Endothelial cell of umbilical vein (primary cell): ENCODE results near the gene LMAN2. TPM values are rescaled to one million over a fixed set of nuclear protein-coding genes. Genes with fewer than 3 reads are reported as not detected.

Experiments
- BruUV-seq: library from RNA; stranded (reverse); fragments of 400-500 nt; replicated peaks from 2 replicates; lab custom pipeline; 2021; lab: Mats Ljungman, UMichigan
- CTCF ChIA-PET: fragments of 300-600, 350-600 bp; sonication (Branson Sonifier 250); formaldehyde crosslinking; loops from one replicate; lab custom pipeline; 2021; ENCODE audit warnings: antibody characterized with exemption, inconsistent platforms; lab: Charles Lee
- POLR2A ChIA-PET: fragments of 300-600, 350-600 bp; sonication (Branson Sonifier 250); formaldehyde crosslinking; loops from one replicate; lab custom pipeline; 2021; ENCODE audit warnings: antibody characterized with exemption, inconsistent platforms; lab: Charles Lee
- DNase-seq: peaks from one replicate; pipeline ENCODE4 v3.0.0-alpha.2; 2011; ENCODE audit warnings: low read depth, low spot score
- FAIRE-seq: peaks from 2 replicates; lab custom pipeline; 2011; peaks lifted over from hg19 to GRCh38; lab: Jason Lieb, UNC
- H2AFZ ChIP-seq: 2 replicates; pipeline ENCODE4 v1.6.0; 2012; ENCODE audit warnings: low read depth, low read length, control low read depth, inconsistent platforms
- H3K27ac ChIP-seq: 2 replicates; pipeline ENCODE4 v1.5.1; 2011; ENCODE audit warnings: low read depth, mild to moderate bottlenecking, control low read depth, low read length, moderate library complexity; ENCODE audit not compliant: insufficient read depth
- H3K27me3 ChIP-seq, 2 experiments: 2 replicates each; pipeline versions ENCODE4 v1.6.0 to v1.6.1; 2011; ENCODE audit warnings: low read length in 2 of 2, mixed read lengths in 1 of 2; ENCODE audit not compliant: control insufficient read depth in 2 of 2, insufficient read depth in 2 of 2
- H3K36me3 ChIP-seq, 2 experiments: 2 replicates in 1 of 2; 3 replicates in 1 of 2; pipeline ENCODE4 v1.5.1; 2011; ENCODE audit warnings: low read length in 2 of 2, mild to moderate bottlenecking in 1 of 2, moderate library complexity in 1 of 2; ENCODE audit not compliant: control insufficient read depth in 2 of 2, insufficient read depth in 2 of 2; ENCODE audit errors: extremely low read depth in 1 of 2
- H3K4me1 ChIP-seq: 3 replicates; pipeline ENCODE4 v1.5.1; 2011; ENCODE audit warnings: mild to moderate bottlenecking, low read length; ENCODE audit not compliant: control insufficient read depth, insufficient read depth; ENCODE audit errors: extremely low read depth
- H3K4me2 ChIP-seq: 2 replicates; pipeline ENCODE4 v1.6.1; 2011; ENCODE audit warnings: low read length, control low read depth, mixed read lengths; ENCODE audit not compliant: insufficient read depth
- H3K4me3 ChIP-seq, 3 experiments: fragments of 200-600 bp in 1 of 3; sonication (generic), shearing (Covaris generic) in 1 of 3; replicated peaks in 1 of 3; 2 replicates each; pipeline ENCODE4 v1.5.1; 2011 to 2016; ENCODE audit warnings: control low read depth in 3 of 3, low read length in 3 of 3, mild to moderate bottlenecking in 2 of 3, inconsistent platforms in 1 of 3, low read depth in 1 of 3, moderate library complexity in 1 of 3; ENCODE audit not compliant: insufficient read depth in 1 of 3
- H3K79me2 ChIP-seq: 2 replicates; pipeline ENCODE4 v1.6.0; 2012; ENCODE audit warnings: low read length, inconsistent platforms; ENCODE audit not compliant: control insufficient read depth, insufficient read depth
- H3K9ac ChIP-seq: replicated peaks from 2 replicates; pipeline ENCODE3; 2011; ENCODE audit warnings: low read length, control low read depth; ENCODE audit not compliant: insufficient read depth; ENCODE audit errors: extremely low read depth
- H3K9me1 ChIP-seq: replicated peaks from 3 replicates; pipeline ENCODE4 v1.6.0; 2011; ENCODE audit warnings: mild to moderate bottlenecking, low read length; ENCODE audit not compliant: control insufficient read depth, insufficient read depth; ENCODE audit errors: extremely low read depth
- H3K9me3 ChIP-seq: replicated peaks from 2 replicates; pipeline ENCODE4 v1.5.1; 2012; ENCODE audit warnings: low read length, inconsistent platforms; ENCODE audit not compliant: control insufficient read depth, insufficient read depth
- H4K20me1 ChIP-seq: replicated peaks from 2 replicates; pipeline ENCODE3; 2011; ENCODE audit warnings: mild to moderate bottlenecking, low read length; ENCODE audit not compliant: control insufficient read depth, insufficient read depth; ENCODE audit errors: extremely low read depth
- CTCF ChIP-seq, 2 donors: IDR thresholded peaks; 1 replicate in 1 of 2; 2 replicates in 1 of 2; pipeline ENCODE4 v1.5.1; 2011; ENCODE audit warnings: low read length in 2 of 2, mild to moderate bottlenecking in 2 of 2, moderate library complexity in 2 of 2, control low read depth in 1 of 2, inconsistent platforms in 1 of 2, low read depth in 1 of 2; ENCODE audit not compliant: insufficient read depth in 1 of 2; ENCODE audit errors: extremely low read depth in 1 of 2
- EZH2 ChIP-seq: IDR thresholded peaks from 2 replicates; pipeline ENCODE4 v1.6.1; 2012; ENCODE audit warnings: borderline replicate concordance, low read depth, mild to moderate bottlenecking, moderate library complexity, low read length, inconsistent platforms; ENCODE audit not compliant: severe bottlenecking
- FOS ChIP-seq: IDR thresholded peaks from 2 replicates; pipeline ENCODE4 v1.6.1; 2011; ENCODE audit warnings: mild to moderate bottlenecking, low read length, moderate library complexity, borderline replicate concordance; ENCODE audit not compliant: insufficient read depth
- GATA2 ChIP-seq: IDR thresholded peaks from 2 replicates; pipeline ENCODE4 v1.7.0; 2011; ENCODE audit warnings: low read depth, mild to moderate bottlenecking, moderate library complexity, mixed read lengths, low read length; ENCODE audit not compliant: insufficient read length, insufficient read depth
- JUN ChIP-seq: IDR thresholded peaks from 2 replicates; pipeline ENCODE4 v1.6.1; 2011; ENCODE audit warnings: borderline replicate concordance, low read depth; ENCODE audit not compliant: insufficient read length, insufficient read depth
- MYC ChIP-seq: IDR thresholded peaks from one replicate; pipeline ENCODE4 v1.6.1; 2011; ENCODE audit warnings: mild to moderate bottlenecking, low read depth, low read length
- POLR2A ChIP-seq: IDR thresholded peaks from 2 replicates; pipeline ENCODE4 v1.6.1; 2012; ENCODE audit warnings: low read depth, mild to moderate bottlenecking, control low read depth, low read length
- POLR2AphosphoS5 ChIP-seq: IDR thresholded peaks from 2 replicates; pipeline ENCODE4 v1.6.1; 2012; ENCODE audit warnings: low read depth, mild to moderate bottlenecking, control low read depth, low read length, moderate library complexity; ENCODE audit not compliant: insufficient read depth
- dilution Hi-C: fragments of 300-500 bp; cut with MboI; formaldehyde crosslinking; loops from one replicate; pipeline ENCODE4 v1.15.0; 2019; ENCODE audit warnings: low sequenced_read_pairs; ENCODE audit not compliant: extremely low pct_ligation_motif_present
- intact Hi-C: fragments of 100-400 bp; cut with micrococcal nuclease; formaldehyde crosslinking; loops from one replicate; pipeline ENCODE4 v1.10.0; 2022
- polyA plus RNA-seq, 4 experiments: library from polyadenylated mRNA; depleted of rRNA in 3 of 4; stranded (reverse) in 3 of 4; unstranded in 1 of 4; fragments of >200 nt; gene quantifications; 2 replicates each; pipeline versions ENCODE4 v1.2.1 to v1.2.3, GENCODE V29; 2011 to 2012; ENCODE audit warnings: missing spikeins in 1 of 4
- total RNA-seq: library from RNA; stranded (reverse); gene quantifications from 2 replicates; pipeline ENCODE4 v1.2.3, GENCODE V29; 2021
- TF ChIP-seq, protein P1 (sequence below): IDR thresholded peaks from 2 replicates; pipeline ENCODE4 v1.6.1; 2011; ENCODE audit not compliant: insufficient read depth, insufficient read length

The LMAN2 gene
- total and polyA plus RNA-seq, 2 donors (not counting 3 experiments of a cell fraction or from before 2014, with no cell fraction given), result 151 to 370 TPM

DNA sequence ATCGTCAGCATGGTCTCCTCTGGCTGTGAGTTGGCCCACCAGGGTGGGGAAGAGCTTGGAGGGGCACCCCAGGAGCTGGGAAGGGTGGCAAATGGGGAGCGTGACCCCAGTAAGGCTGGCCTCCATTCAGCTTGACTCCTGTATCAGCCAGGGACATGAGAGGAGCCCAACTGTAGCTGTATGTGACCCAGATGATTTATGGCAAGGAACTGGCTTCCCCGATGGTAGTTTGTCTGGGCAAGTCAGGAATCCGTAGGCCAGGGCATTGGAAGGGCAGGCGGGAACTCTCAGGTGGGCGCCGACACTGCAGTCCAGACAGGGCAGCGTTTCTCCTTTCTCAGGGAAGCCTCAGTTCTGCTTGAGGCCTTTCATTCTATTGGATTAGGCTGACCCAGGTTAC is 35.1 kb upstream of the LMAN2 start:
- Histone ChIP-seq H3K4me1 (no peaks in the 10 kb centered on the region), H3K79me2 (no peaks in the 10 kb centered on the region), H3K9me1 (no peaks in the 10 kb centered on the region), H3K4me2 (no peak overlapping the region), H3K9ac (no peak overlapping the region), H3K27me3 (peaks cover 0 to 4% of the 10 kb centered on the region in 2 experiments), H4K20me1 (no peaks in the 10 kb centered on the region), H3K36me3 (no peaks in the 10 kb centered on the region), H3K4me3 (no peak overlapping the region), H3K27ac (no peak overlapping the region), H2AFZ (no peak overlapping the region), H3K9me3 (no peaks in the 10 kb centered on the region)
- CTCF ChIA-PET, result interaction anchor here (1.1 to 1.5 kb wide), 3 partner anchors 14 to 18 kb away, joined by 3 to 7 read pairs (median 4); no protein-coding TSS in a partner anchor
- dilution Hi-C loops (no loop called here), intact Hi-C loops (no loop called here)
- POLR2A ChIA-PET, result no interaction called here
- no TSS peak for BruUV-seq
- DNase-seq (no peak), FAIRE-seq (no peak)
- TF ChIP-seq GATA2 (no peak), CTCF (IDR thresholded peaks at IDR 0.05; ENCODE audit: extremely low read depth in 1 of 2, insufficient read depth in 1 of 2, low read depth in 1 of 2, low read length in 2 of 2) (no peak), POLR2A (no peak), POLR2AphosphoS5 (no peak), FOS (no peak), JUN (no peak), MYC (no peak), EZH2 (no peak)
- TF ChIP-seq, protein P1, sequence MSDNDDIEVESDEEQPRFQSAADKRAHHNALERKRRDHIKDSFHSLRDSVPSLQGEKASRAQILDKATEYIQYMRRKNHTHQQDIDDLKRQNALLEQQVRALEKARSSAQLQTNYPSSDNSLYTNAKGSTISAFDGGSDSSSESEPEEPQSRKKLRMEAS, result no peak
